ENCODE data around the gene MRPL24.
"Not testable (repeated sequence)": the region's sequence is repeated elsewhere in the genome, so short reads cannot be mapped to it uniquely, and the experiment has no call there.

Gene MRPL24

GRCh38 chr1:156740741-156741480 lies at the start of gene MRPL24:
MRPL24 (minus strand) TSS chr1:156741088; CDS start chr1:156738704, 2,384 bp downstream.
- peak; percentile 100 for DNase-seq

- no peak for DNase-seq
Measured at GRCh38 chr1:156789621-156790318, 48.9 kb upstream of the MRPL24 start.

- DNase-seq: no peak
Measured at GRCh38 chr1:156788136-156788535, 47.2 kb upstream of the MRPL24 start.

- no peak for DNase-seq
Measured at GRCh38 chr1:156786640-156787039, 45.8 kb upstream of the MRPL24 start.

GRCh38 chr1:156785458-156785857 lies 44.6 kb upstream of the MRPL24 start:
- DNase-seq: no peak

- DNase-seq: peak; percentile 19
Measured at GRCh38 chr1:156781585-156782186, 40.8 kb upstream of the MRPL24 start.

- no peak for DNase-seq
Measured at GRCh38 chr1:156777573-156777972, 36.7 kb upstream of the MRPL24 start.

GRCh38 chr1:156776942-156777341 lies 36.1 kb upstream of the MRPL24 start:
- no peak for DNase-seq

GRCh38 chr1:156775799-156776198 lies 34.9 kb upstream of the MRPL24 start:
- no peak for DNase-seq

- DNase-seq: no peak
Measured at GRCh38 chr1:156773607-156774006, 32.7 kb upstream of the MRPL24 start.

GRCh38 chr1:156772728-156773497 lies 32.0 kb upstream of the MRPL24 start:
- DNase-seq: no peak

GRCh38 chr1:156772222-156772621 lies 31.3 kb upstream of the MRPL24 start:
- DNase-seq: no peak

- no peak for DNase-seq
Measured at GRCh38 chr1:156768610-156769295, 27.9 kb upstream of the MRPL24 start.

GRCh38 chr1:156767879-156768604 lies 27.2 kb upstream of the MRPL24 start:
- peak; percentile 12 for DNase-seq

GRCh38 chr1:156767101-156767878 lies 26.4 kb upstream of the MRPL24 start, which contains the start of gene PRCC:
PRCC (plus strand) TSS chr1:156767535; CDS start chr1:156767772, 237 bp downstream.
- peak; percentile 100 for DNase-seq

- no peak for DNase-seq
Measured at GRCh38 chr1:156766298-156767100, 25.6 kb upstream of the MRPL24 start.

GRCh38 chr1:156765666-156766065 lies 24.8 kb upstream of the MRPL24 start:
- DNase-seq: no peak

GRCh38 chr1:156765136-156765535 lies 24.2 kb upstream of the MRPL24 start:
- DNase-seq: not testable (repeated sequence)

- DNase-seq: no peak
Measured at GRCh38 chr1:156760796-156761104, 19.9 kb upstream of the MRPL24 start.

Measured in fibroblast of skin of right biceps (primary cell).